ENCODE measurements around the gene PHTF2. TPM values are rescaled to one million over a fixed set of nuclear protein-coding genes. Genes with fewer than 3 reads are reported as not detected.

PHTF2 gene
- total RNA-seq, 1 donor from 2014 or later: 27.0 TPM

Other genes starting within 250 kb of the PHTF2 start
- 11.4 and 12.6 TPM in 2 replicates for gene RSBN1L, start 102.3 kb upstream of the PHTF2 start, total RNA-seq
- 12.2 and 13.2 TPM in 2 replicates for gene TMEM60, start 339 bp upstream of the PHTF2 start, total RNA-seq

All from astrocyte (in vitro differentiated cells and primary cell).